ENCODE data around the gene SSTR5.
"Not testable (repeated sequence)": the region's sequence is repeated elsewhere in the genome, so short reads cannot be mapped to it uniquely, and the experiment has no call there.

Gene SSTR5

DNA sequence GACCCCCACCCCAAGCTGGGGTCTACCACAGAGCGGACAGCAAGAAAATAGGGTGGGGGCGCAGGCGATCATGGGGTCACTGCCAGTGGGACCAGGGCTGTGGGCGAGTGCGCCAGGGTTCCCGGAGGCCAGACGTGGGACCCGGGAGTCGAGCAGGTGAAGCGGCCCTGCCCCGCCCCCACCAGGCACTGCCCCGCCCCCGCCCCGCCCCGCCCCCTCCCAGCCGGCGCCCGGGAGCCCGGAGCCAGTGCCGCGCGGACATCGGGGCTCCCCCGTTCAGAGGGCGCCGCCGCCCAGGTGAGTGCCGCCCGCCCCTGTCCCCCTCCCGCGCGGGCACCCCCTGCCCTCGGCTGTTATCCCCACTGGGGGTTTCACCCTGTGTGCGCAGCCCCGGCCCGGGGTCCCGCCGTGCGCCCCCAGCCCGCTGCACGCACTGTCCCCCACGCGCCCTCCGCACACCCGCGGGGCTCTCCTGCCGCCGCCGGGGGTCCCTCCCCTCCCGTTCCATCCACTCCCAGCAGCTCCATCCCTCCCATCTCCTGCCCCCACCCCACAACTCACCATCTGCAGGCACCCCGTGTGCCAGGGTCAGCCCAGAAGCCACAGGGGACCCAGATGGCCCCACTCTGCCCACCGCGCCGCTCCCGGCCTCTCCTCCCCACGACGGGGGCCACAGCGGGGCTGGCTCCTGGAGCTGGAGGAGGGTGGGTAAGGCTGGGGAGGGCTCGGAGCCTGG is at the start of gene SSTR5:
Gene SSTR5 (plus strand): TSS at position 222 of the 736 bp plus-strand sequence. CDS start 6,122 bp downstream, outside the sequence.
- DNase-seq (ENCODE audit: low read depth), result no peak

DNA sequence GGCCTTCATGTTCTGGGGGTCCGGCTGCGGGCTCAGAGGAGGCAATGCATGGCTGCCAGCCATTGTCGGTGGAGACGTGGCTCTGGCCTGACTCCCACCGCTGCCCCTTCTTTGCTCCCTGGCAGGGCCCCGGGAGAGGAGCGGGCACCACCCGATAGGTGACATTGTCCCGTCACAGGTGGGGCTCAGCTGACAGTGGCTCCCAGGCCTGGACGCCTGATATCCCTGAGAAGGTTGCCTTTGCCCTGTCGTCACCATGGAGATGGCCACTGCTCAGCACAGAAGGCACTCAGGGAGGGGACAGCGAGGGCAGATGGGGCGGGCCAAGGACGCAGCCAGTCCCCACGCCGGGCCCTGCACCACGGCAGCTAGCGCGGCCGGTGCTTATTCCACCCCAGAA is 48.4 kb upstream of the SSTR5 start:
- DNase-seq (ENCODE audit: low read depth), result no peak

DNA sequence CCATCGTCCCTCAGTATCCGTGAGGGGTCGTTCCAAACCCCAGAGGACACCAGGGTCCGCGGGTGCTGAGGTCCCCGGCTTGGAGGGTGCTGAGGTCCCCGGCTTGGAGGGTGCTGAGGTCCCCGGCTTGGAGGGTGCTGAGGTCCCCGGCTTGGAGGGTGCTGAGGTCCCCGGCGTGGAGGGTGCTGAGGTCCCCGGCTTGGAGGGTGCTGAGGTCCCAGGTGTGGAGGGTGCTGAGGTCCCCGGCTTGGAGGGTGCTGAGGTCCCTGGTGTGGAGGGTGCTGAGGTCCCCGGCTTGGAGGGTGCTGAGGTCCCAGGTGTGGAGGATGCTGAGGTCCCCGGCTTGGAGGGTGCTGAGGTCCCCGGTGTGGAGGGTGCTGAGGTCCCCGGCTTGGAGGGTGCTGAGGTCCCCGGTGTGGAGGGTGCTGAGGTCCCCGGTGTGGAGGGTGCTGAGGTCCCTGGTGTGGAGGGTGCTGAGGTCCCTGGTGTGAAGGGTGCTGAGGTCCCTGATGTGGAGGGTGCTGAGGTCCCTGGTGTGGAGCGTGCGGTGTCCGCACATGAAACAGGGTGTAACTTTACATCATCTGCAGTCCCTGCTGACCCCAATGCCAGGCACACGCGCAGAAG is 47.3 kb upstream of the SSTR5 start:
- DNase-seq (ENCODE audit: low read depth), result not testable (repeated sequence)

DNA sequence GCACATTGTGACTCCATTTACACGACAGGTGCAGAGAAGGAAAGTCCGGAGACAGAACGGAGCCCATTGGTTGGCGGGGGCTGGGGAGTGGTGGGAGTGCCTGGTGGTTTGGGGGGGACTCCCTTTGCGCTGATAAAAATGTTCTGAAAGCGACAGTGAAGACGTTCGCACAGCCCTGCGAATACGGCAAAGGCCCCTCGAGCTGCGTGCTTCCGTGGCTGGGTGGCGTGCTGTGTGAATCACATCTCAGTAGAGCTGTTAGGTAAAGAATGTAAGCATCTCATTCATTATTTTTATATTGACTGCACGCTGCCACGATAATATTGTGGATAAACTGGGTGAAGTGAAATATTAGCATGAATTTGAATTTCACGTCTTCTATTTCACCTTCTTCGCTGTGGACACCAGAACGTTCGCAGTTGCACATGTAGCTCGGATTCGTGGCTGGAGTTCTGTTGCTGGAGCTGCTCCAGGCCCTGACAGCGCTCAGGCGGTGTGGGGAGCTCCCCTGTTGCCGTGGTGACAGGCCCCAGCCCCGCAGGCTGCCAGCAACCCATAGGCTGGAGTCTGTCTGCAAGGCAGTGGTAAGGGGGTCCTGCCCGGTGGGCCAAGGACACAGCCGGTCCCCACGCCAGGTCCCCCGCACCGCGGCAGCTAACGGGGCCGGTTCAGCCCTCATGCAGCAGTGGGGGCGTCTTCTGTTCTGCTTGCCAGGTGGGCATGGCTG is 46.3 kb upstream of the SSTR5 start:
- no peak for DNase-seq (ENCODE audit: low read depth)

DNA sequence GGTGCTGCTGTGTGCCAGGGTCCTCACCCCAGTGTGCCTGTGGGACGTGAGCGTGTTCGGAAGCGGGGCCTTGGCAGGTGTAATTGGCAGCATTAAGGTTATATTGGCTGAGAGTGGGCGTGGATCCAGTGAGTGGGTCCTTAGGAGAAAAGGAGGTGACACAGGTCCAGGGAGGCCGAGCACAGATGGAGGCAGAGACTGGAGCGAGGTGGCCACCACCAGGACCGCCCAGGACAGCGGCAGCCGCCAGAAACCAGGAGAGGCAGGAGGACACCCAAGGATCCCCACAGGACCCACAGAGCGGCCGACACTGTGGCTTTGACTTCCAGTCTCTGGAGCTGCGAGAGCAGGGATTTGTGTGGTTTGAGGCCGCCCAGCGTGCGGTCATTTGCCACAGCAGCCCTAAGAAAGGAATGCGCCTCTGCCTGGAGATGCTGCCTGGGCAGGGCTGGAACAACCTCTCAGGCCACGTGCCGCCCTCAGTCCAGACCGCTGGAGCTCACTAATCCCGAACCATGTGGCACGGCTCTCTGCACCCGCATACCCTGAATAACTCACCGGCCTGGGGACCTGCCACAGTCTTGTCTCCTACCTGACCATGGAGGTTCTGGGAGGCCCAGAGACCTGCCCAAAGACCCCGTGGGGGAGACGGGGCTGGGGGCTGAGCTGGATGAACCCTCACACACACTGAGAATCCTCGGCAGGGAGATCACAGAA is 45.6 kb upstream of the SSTR5 start:
- DNase-seq (ENCODE audit: low read depth), result no peak

DNA sequence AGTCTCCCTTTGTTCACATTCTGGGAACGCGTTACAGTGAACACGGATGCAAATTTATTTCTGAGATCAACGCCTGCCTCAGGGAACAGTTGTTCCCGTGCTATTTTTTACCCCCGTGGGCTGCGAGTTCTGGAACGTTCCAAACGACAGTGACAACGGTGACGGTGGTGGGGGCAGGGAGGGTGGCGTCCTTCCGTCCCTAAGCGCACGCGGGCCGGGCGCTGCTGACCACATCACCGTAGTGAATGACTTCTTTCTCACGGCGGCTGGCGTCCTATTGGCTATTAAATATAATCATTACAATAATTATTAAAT is 45.1 kb upstream of the SSTR5 start:
- no peak for DNase-seq (ENCODE audit: low read depth)

DNA sequence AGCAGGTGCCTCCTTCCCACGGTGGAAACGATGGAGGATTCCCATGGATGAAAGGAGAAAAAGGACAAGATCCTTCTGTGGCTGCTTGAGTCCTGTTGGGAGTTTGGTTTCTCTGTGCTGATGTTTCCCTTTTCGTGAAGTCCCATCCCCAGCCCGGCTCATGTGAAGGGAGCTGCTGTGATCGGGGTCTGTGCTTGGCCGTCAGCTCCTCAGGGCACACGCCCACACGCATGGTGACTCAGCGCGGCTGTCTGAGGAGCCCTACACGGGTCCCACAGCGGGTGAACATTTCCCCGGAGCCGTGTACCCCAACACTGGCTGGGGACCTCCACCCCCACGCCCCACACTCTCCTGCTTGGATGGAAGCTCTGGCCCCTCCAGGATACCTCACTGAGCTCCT is 44.5 kb upstream of the SSTR5 start:
- no peak for DNase-seq (ENCODE audit: low read depth)

DNA sequence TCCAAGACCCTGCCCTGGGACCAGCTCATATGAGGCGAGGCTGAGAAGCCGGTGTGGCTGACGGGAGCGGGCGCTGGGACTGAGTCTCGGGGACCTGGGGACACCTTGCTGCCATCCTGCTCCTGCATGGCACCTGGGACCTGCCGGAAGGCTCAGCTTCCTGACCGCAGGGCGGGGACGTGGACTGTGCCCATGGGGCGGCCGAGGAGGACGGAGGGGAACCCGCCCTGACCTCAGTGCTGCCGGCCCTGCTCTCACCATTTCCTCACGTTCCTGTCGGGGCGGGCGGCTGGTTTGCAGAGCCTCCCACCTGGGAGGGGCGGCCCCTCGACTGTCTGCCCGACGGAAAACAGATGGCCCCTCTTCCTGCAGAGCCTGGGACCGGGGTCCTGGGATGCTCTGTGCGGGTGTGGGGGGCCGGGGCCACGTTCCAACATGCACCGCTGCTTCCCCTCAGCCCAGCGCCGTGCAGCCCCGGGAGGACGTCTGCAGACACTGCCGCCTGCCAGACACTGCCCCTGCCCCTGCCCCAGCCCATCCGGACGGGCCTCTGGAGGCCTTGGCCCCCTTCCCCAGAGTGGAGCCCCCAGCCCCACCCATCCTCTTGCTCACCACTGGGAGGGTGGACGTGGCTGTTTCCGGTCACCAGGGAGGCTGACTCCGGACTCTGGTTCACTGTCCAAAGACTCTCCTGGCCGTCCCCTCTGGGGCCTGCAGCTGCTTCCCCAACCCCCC is 43.9 kb upstream of the SSTR5 start:
- no peak for DNase-seq (ENCODE audit: low read depth)

DNA sequence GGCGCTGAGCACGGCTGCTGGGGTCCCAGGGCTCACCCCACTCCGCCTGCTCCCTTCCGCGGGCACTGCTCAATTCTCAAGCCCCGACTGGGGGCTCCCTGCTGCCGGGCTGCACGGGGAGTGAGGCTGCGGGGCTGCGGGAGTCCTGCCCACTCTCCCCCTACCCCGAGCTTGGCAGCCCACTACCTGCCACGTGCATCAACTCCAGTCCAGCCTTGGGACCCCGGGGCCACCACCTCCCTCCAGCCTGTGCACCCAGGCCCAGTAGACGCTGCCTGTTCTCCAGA is 43.3 kb upstream of the SSTR5 start:
- DNase-seq (ENCODE audit: low read depth), result no peak

DNA sequence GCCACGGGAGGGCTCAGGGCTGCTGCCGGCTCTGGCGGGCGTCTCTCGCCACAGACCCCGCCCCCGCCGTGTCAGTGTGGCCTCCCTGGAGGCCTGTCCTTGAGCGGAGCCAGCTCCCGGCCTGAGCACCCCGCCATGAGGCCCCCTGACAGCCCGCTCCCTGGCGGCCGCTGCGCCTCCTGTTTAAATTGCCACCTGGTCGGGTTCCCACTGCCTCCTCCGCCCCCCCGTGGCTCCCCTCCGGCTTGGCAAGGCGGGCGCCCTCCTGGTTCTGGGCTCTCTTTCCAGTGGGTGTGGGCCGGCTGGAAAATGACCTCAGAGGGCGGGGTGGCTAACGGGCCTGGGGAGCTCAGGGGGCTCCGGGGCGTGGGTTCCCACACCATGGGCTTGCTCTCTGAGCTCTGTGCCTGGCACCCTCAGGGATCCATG is 42.1 kb upstream of the SSTR5 start:
- no peak for DNase-seq (ENCODE audit: low read depth)

DNA sequence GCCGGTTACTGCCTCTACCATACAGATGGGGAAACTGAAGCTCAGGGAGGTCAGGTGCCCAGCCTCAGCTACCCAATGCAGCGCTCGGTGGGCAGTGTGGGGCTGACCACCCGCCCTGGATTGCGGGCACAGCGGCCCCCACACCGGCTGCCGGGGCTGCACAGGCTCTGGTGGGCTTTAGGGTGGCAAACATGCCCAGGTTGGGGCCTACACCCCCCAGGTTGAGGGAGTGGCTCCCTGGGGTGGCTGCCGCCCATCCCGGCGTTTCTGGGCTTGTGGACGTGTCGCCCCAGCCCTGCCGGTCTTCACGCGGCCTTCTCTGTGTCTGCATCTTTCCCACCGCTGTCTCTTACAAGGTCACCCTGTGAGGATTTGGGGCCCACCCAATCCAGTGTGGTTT is 40.9 kb upstream of the SSTR5 start:
- no peak for DNase-seq (ENCODE audit: low read depth)

DNA sequence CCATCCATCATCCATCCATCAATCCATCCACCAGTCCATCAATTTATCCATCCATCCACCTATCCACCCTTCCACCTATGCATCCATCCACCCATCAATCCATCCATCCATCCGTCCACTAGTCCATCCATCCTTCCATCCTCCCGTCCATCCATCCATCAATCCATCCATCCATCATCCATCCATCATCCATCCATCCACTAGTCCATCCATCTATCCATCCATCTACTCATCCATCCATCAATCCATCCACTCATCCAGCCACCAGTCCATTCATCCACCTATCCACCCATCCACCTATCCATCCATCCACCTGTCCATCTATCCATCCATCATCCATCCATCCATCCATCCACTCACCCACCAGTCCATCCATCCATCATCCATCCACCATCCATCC is 39.9 kb upstream of the SSTR5 start:
- no peak for DNase-seq (ENCODE audit: low read depth)

DNA sequence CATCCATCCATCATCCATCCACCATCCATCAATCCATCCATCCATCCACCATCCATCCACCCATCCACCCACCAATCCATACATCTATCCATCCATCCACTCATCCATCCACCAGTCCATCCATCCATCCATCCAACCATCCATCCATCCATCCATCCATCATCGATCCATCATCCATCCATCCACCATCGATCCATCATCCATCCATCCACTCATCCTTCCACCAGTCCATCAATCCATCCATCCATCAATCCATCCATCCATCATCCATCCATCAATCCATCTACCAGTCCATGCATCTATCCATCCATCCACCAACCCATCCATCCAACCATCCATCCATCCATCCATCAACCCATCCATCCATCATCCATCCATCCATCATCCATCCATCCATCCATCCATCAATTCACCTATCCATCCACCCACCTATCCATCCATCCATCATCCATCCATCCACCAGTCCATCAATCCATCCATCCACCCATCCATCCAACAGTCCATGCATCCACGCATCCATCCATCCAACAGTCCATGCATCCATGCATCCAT is 39.3 kb upstream of the SSTR5 start:
- DNase-seq (ENCODE audit: low read depth), result no peak

DNA sequence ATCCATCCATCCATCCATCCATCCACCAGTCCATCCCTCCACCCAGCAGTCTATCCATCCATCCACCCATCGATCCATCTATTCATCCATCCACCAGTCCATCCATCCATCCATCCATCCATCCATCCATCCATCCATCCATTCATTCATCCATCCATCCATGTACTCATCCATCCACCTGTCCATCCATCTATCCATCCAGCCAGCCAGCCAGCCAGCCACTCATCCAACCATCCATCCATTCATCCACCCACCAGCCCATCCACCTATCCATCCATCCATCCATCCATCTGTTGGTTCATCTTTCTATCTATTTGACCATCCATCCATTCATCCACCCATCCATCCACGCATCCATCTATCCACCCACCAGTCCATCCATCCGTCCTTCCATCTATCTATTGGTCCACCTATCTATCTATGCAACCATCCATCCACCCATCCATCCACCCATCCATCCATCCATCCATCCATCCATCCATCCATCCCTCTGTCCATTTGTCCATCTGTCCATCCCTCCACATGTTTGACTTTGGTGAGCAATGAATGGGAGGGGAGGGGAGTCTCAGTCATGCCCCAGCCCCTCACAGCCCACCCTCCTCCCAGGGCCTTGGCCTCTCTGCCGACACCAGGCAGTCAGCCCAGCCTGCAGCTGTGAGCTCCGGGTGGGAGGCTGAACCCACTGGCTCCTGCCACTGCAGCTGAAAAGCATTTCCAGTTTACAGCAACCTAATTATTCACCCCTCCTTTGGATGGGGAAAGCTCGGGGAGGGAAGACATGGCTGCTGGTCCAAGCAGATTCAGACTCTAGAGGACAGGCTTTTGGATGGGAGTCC is 38.1 kb upstream of the SSTR5 start:
- DNase-seq (ENCODE audit: low read depth), result no peak

DNA sequence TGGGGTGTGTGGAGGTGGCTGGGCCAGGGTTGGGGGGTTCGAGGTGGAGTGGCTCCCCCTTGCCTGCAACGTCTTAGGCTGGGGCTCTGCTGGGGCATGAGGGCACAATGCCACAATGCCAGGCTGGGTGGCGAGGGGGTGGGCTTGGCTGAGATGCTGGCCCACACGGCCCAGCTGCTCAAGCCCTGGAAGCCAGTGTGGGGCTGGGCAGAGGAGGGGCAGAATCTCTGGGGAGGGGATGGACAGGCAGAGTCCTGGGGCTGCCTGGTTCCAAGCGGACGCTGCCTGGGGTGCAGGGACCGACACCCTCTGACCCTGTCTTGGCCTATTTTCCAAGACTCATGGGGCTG is 37.5 kb upstream of the SSTR5 start:
- no peak for DNase-seq (ENCODE audit: low read depth)

DNA sequence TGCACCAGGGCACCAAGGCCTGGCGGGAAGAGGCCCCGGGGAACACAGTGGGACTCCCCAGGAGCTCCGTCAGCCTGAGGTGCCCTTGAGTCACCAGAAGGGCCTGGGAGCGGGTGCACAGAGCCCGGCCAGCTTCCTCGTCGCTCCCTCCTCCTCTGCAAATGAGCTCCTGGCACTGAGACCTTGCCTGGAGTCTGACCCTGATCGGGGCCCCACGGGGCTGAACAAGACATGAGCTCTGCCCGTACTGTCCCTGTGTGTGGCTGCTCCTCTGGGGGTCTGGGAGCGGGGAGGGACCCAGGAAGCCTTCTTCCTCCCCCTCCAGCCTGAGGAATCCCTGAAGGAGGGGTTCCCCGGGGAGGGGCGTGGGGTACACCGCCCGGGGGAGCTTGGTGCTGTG is 36.4 kb upstream of the SSTR5 start:
- no peak for DNase-seq (ENCODE audit: low read depth)

DNA sequence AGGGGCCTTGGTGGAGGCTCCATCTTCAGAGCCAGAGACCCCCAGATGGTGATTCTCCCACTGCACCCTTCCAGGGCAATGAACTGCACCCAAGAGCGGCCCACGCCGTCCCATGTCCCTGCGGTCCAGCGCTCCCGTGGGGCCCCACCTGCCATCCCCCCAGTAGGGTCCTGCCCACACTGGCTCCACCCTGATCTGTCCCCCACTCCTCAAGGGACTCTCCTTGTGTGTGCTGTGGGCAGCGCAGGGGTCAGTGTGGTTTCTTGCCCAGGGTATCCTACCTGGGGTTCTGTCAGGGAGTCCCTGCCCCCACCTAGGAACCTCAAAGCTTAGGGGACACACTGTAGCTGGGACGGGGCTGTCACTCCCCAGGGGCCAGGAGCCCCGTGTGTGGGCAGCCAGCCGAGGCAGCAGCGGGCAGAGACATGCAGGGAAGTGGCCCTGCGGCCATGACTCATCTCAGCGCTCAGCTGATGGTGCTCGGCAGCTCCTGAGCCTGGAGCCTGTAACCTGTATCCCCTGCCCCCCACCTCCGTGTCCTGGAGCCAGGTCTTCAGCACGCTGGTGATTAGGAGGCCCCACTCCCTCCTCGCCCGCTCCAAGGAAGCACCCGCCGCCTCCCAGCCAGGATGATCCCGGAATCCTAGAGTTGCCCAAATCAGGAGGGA is 35.7 kb upstream of the SSTR5 start:
- no peak for DNase-seq (ENCODE audit: low read depth)

DNA sequence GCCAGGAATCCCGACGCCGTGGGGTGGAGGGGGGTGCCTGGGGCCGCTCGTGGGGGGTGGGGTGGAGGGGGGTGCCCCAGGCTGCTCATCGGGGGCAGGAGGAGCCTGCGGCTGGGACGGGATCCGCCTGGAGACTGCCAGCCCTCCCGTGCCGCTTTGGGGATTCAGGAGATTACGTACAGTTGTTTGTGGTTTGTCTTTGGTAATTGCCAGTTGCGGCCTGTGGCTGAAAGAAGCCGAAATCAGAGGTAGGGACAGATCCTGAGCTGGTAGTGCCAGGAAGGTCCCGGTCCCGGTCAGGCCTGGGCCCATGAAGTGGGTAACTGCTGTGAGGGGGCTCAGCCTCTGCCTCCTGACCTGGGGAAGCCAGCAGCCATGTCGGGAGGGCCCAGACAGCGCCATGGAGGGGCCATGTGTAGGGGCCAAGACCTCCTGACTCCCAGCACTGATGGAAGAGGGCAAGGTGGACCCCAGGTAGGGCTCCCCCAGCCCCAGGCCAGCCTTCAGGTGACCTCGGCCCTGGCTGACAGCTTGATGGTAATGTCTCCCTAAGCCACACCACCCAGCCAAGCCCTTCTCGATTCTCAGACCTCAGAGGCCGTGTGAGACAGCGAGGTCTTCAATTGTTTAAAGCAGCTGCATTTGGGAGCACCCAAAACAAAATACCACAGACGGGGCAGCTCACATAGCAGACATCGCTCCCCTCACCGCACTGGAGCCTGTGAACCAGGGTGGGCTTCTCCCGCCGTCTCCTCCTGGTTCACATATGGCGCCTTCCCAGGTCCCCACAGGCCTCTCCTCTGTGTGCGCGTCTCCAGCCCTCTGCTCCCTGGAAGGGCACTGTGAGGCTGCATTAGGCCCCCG is 34.9 kb upstream of the SSTR5 start:
- no peak for DNase-seq (ENCODE audit: low read depth)

DNA sequence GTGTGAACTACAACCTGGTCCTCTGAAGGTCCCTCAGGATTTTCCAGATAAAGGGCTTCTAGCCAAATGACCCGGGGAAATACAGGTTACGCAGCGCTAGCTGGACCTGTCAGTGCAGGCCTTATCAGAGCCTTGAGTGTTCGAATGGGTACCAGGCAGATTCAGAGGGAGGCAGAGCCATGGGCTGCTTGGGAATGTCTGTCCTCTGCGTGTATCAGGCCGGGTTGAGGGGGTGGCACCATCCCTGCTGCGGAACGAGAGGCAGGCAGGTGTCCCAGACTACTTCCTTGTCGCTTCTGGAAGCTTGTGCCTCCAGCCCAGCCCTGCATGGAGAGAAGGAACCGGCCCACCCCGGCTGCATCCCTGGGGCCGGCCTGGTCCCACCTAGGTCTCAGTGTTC is 33.6 kb upstream of the SSTR5 start:
- no peak for DNase-seq (ENCODE audit: low read depth)

DNA sequence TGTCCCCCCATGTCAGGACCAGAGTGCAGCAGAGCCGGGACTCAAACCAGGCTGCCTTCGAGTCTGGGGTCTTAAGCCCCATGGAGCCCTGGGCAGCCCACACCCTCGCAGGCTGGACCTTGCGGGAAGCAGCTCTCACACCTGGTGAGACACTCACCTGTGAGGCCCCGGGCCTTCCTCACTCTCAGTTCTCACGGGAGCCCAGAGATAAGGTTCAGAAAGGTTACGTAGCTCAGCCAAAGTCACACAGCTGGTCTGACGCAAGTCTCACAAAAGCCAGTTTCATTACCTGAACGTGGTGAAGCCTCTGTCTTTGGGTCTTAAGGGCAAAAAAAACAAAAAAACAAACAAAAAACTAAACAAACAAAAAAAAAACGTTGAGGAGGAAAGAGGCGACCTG is 32.8 kb upstream of the SSTR5 start:
- DNase-seq (ENCODE audit: low read depth), result no peak
